Measurements from ENCODE around the gene WDR18. TPM values are rescaled to one million over a fixed set of nuclear protein-coding genes. Genes with fewer than 3 reads are reported as not detected.

WDR18 gene
- total and polyA plus RNA-seq, 4 experiments from 2014 or later: 44.3 to 79.7 (median 57.1) TPM

DNA sequence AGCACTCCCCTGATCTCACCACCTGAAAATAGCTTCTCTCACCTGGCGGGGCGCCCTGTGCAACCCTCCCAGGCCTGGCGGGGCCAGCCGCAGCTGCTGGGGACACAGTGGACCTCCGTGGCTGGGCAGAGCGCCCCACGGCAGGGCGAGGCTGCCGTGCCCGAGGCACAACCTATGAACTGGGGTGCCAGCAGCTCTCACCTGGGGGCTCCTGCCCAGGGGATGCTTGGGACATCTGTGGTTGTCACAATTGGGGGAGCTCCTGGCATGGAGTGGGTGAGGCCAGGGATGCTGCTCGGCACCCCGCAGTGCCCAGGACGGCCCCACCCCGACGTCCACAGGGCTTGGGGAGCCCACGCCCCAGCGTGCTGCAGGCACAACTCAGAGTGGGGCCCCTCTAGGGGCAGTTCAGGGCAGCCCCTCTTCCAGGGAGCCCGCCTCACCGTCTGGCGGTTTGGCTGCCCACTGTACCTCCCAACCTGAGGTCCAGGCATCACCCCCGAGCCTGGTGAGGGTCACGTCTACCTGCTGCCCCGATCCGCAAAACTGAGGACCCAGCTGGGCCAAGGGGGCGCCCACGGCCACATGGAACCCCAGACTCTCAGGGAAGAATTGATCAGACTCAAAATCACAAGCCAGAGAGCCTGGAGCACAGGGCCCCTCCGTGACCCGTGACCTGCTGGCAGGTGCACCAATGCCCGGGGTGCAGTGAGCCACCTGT, 31.1 kb downstream of the WDR18 start:
- H3K27me3 ChIP-seq (ENCODE audit: insufficient read depth, low read length): no peaks in the 10 kb centered on the region
- H3K36me3 ChIP-seq (ENCODE audit: insufficient read depth, low read length): peaks cover 21% of the 10 kb centered on the region
- POLR2A ChIA-PET (ENCODE audit: partially characterized antibody): interaction anchor here (1.1 to 21.2 kb wide), 5 partner anchors 10 to 60 kb away, joined by 3 to 1029 read pairs (median 5); partner anchors contain the start of genes ARHGAP45 and CNN2
- DNase-seq: no peak
- no peaks in the 10 kb centered on the region for H3K9me3 ChIP-seq (ENCODE audit: control insufficient read depth in 1 of 2, low read length in 2 of 2)
- peaks cover 0 to 1% (median 0%) of the 10 kb centered on the region in 8 donors for H3K9me3 Mint-ChIP-seq
- CTCF ChIA-PET (ENCODE audit: partially characterized antibody): interaction anchor here (1.1 to 1.9 kb wide), 2 partner anchors 11 to 18 kb away, joined by 3 to 6 read pairs; partner anchors contain the start of gene CNN2
- peaks cover 14 to 47% (median 28%) of the 10 kb centered on the region in 4 donors for H3K4me1 Mint-ChIP-seq
- H3K27ac ChIP-seq (ENCODE audit: low read depth, low read length): no peak overlapping the region
- H3K4me3 ChIP-seq (ENCODE audit: low read length in 2 of 2): no peak overlapping the region
- peak overlapping the region in 1 of 7 donors; percentile 83 for H3K27ac Mint-ChIP-seq
- no peaks in the 10 kb centered on the region for H3K27me3 Mint-ChIP-seq
- intact Hi-C loops (cut with micrococcal nuclease): no loop called here
- no peak overlapping the region for H3K4me3 Mint-ChIP-seq
- peaks cover 49% of the 10 kb centered on the region for H3K4me1 ChIP-seq (ENCODE audit: insufficient read depth, low read length)
- peaks cover 0 to 8% of the 10 kb centered on the region in 2 donors for H3K36me3 Mint-ChIP-seq

GRCh38 chr19:1015782-1016646, 31.9 kb downstream of the WDR18 start:
- H3K27ac Mint-ChIP-seq: peak overlapping the region in 1 of 7 donors; percentile 25
- H3K9me3 Mint-ChIP-seq: peaks cover 0 to 1% (median 0%) of the 10 kb centered on the region in 8 donors
- H3K36me3 Mint-ChIP-seq: peaks cover 0 to 12% of the 10 kb centered on the region in 2 donors
- H3K27me3 Mint-ChIP-seq: no peaks in the 10 kb centered on the region
- Histone ChIP-seq H3K4me3 (ENCODE audit: low read length in 2 of 2) (no peak overlapping the region), H3K4me1 (ENCODE audit: insufficient read depth, low read length) (peaks cover 49% of the 10 kb centered on the region), H3K27me3 (ENCODE audit: insufficient read depth, low read length) (no peaks in the 10 kb centered on the region), H3K27ac (ENCODE audit: low read depth, low read length) (no peak overlapping the region), H3K36me3 (ENCODE audit: insufficient read depth, low read length) (peaks cover 21% of the 10 kb centered on the region), H3K9me3 (ENCODE audit: control insufficient read depth in 1 of 2, low read length in 2 of 2) (no peaks in the 10 kb centered on the region)
- H3K4me3 Mint-ChIP-seq: peak overlapping the region in 5 of 8 donors; percentile 27 to 74 (median 42)
- CTCF ChIA-PET (ENCODE audit: partially characterized antibody): interaction anchor here (1.1 kb wide), 1 partner anchor 17 kb away, joined by 3 read pairs; no protein-coding TSS in a partner anchor
- no peak for DNase-seq
- peaks cover 14 to 51% (median 28%) of the 10 kb centered on the region in 4 donors for H3K4me1 Mint-ChIP-seq
- intact Hi-C loops (cut with micrococcal nuclease): no loop called here
- POLR2A ChIA-PET (ENCODE audit: partially characterized antibody): interaction anchor here (0.7 to 21.2 kb wide), 6 partner anchors 11 to 253 kb away, joined by 3 to 1029 read pairs (median 4); partner anchors contain the start of genes ARHGAP45, CIRBP and CNN2

DNA sequence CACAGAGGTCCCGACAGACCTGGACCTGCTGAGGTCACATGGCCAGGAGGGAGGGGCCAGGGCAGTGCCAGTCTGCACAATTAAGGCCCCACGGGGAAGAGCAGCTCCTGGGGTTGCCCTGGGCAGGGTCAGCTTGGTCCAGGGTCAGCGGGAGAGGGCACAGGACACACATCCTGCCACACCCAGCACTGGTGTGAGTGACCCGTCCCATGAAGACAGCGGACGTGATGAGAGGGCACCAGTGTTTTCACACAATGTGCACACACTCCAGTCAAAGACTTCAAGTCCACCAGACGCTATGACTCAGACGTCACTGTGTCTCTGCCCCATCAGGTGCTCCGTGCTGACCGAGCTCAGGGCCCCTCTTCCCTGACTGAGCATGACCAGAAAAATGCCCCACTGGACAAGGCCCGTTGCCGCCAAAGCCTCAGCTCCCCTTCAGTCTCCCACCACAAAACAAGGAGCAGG, 32.5 kb downstream of the WDR18 start:
- no peaks in the 10 kb centered on the region for H3K27me3 ChIP-seq (ENCODE audit: insufficient read depth, low read length)
- Mint-ChIP-seq H3K36me3 (peaks cover 0 to 18% of the 10 kb centered on the region in 2 donors), H3K4me3 (peak overlapping the region in 7 of 8 donors; percentile 27 to 74 (median 61)), H3K27ac (peak overlapping the region in 6 of 7 donors; percentile 25 to 85 (median 68)), H3K9me3 (peaks cover 0 to 8% (median 0%) of the 10 kb centered on the region in 8 donors), H3K27me3 (peaks cover 0 to 6% of the 10 kb centered on the region in 2 donors), H3K4me1 (peaks cover 18 to 58% (median 34%) of the 10 kb centered on the region in 4 donors)
- H3K27ac ChIP-seq (ENCODE audit: low read depth, low read length): no peak overlapping the region
- no peak overlapping the region for H3K4me3 ChIP-seq (ENCODE audit: low read length in 2 of 2)
- H3K4me1 ChIP-seq (ENCODE audit: insufficient read depth, low read length): peaks cover 55% of the 10 kb centered on the region
- ChIA-PET CTCF (ENCODE audit: partially characterized antibody) (interaction anchor here (1.1 kb wide), 1 partner anchor 16 kb away, joined by 3 read pairs; no protein-coding TSS in a partner anchor), POLR2A (ENCODE audit: partially characterized antibody) (interaction anchor here (0.7 to 21.2 kb wide), 6 partner anchors 10 to 252 kb away, joined by 3 to 1029 read pairs (median 4); partner anchors contain the start of genes ARHGAP45, CIRBP and CNN2)
- H3K9me3 ChIP-seq (ENCODE audit: control insufficient read depth in 1 of 2, low read length in 2 of 2): no peaks in the 10 kb centered on the region
- no peak for DNase-seq
- H3K36me3 ChIP-seq (ENCODE audit: insufficient read depth, low read length): peaks cover 21% of the 10 kb centered on the region
- intact Hi-C loops (cut with micrococcal nuclease): no loop called here

GRCh38 chr19:1017115-1017905, 33.2 kb downstream of the WDR18 start:
- ChIA-PET POLR2A (ENCODE audit: partially characterized antibody) (interaction anchor here (0.7 to 21.2 kb wide), 6 partner anchors 10 to 252 kb away, joined by 3 to 1029 read pairs (median 76); partner anchors contain the start of genes ABCA7, ARHGAP45, CIRBP and CNN2), CTCF (ENCODE audit: partially characterized antibody) (no interaction called here)
- peaks cover 0 to 6% of the 10 kb centered on the region in 2 donors for H3K27me3 Mint-ChIP-seq
- peak overlapping the region; percentile 20 to 74 (median 59) for H3K4me3 Mint-ChIP-seq
- Histone ChIP-seq H3K27ac (ENCODE audit: low read depth, low read length) (peak overlapping the region; percentile 33), H3K4me3 (ENCODE audit: low read length in 2 of 2) (no peak overlapping the region), H3K36me3 (ENCODE audit: insufficient read depth, low read length) (peaks cover 16% of the 10 kb centered on the region), H3K4me1 (ENCODE audit: insufficient read depth, low read length) (peaks cover 60% of the 10 kb centered on the region), H3K9me3 (ENCODE audit: control insufficient read depth in 1 of 2, low read length in 2 of 2) (no peaks in the 10 kb centered on the region), H3K27me3 (ENCODE audit: insufficient read depth, low read length) (no peaks in the 10 kb centered on the region)
- DNase-seq: no peak
- intact Hi-C loops (cut with micrococcal nuclease): no loop called here
- H3K4me1 Mint-ChIP-seq: peaks cover 19 to 60% (median 37%) of the 10 kb centered on the region in 4 donors
- peak overlapping the region in 6 of 7 donors; percentile 42 to 85 (median 71) for H3K27ac Mint-ChIP-seq
- H3K9me3 Mint-ChIP-seq: peaks cover 0 to 9% (median 0%) of the 10 kb centered on the region in 8 donors
- H3K36me3 Mint-ChIP-seq: peaks cover 0 to 18% of the 10 kb centered on the region in 2 donors

DNA sequence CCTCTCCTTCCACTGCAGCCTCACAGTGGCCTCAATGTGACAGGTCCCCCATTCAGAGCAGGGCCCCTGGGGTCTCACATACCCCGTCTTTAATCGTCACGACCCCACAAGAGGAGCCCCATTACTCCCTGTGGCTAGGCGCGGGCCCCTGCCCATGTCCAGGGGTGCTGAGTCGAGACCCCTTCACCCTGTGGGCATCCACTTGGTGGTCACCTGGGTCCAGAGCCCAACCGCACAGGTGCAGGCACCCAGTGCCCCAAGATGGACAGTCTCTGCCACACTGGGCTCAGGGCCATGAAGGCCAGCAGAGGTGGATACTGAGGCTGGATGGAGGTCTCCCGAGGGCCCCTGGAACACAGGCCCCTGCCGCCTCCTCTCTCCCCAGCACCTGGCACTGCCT, 33.8 kb downstream of the WDR18 start:
- peak overlapping the region in 5 of 8 donors; percentile 6 to 92 (median 52) for H3K4me3 Mint-ChIP-seq
- DNase-seq: no peak
- peaks cover 0 to 9% (median 0%) of the 10 kb centered on the region in 8 donors for H3K9me3 Mint-ChIP-seq
- Histone ChIP-seq H3K9me3 (ENCODE audit: control insufficient read depth in 1 of 2, low read length in 2 of 2) (no peaks in the 10 kb centered on the region), H3K27ac (ENCODE audit: low read depth, low read length) (peak overlapping the region; percentile 33), H3K4me1 (ENCODE audit: insufficient read depth, low read length) (peaks cover 60% of the 10 kb centered on the region), H3K4me3 (ENCODE audit: low read length in 2 of 2) (no peak overlapping the region), H3K27me3 (ENCODE audit: insufficient read depth, low read length) (no peaks in the 10 kb centered on the region), H3K36me3 (ENCODE audit: insufficient read depth, low read length) (peaks cover 13% of the 10 kb centered on the region)
- intact Hi-C loops (cut with micrococcal nuclease): no loop called here
- H3K27me3 Mint-ChIP-seq: peaks cover 0 to 6% of the 10 kb centered on the region in 2 donors
- CTCF ChIA-PET (ENCODE audit: partially characterized antibody): no interaction called here
- POLR2A ChIA-PET (ENCODE audit: partially characterized antibody): interaction anchor here (10.8 to 21.2 kb wide), 3 partner anchors 12 to 58 kb away, joined by 146 to 1029 read pairs (median 562); partner anchors contain the start of genes ABCA7, ARHGAP45 and CNN2
- H3K36me3 Mint-ChIP-seq: peaks cover 0 to 18% of the 10 kb centered on the region in 2 donors
- H3K27ac Mint-ChIP-seq: peak overlapping the region in 2 of 7 donors; percentile 42 to 79
- peaks cover 19 to 60% (median 39%) of the 10 kb centered on the region in 4 donors for H3K4me1 Mint-ChIP-seq

DNA sequence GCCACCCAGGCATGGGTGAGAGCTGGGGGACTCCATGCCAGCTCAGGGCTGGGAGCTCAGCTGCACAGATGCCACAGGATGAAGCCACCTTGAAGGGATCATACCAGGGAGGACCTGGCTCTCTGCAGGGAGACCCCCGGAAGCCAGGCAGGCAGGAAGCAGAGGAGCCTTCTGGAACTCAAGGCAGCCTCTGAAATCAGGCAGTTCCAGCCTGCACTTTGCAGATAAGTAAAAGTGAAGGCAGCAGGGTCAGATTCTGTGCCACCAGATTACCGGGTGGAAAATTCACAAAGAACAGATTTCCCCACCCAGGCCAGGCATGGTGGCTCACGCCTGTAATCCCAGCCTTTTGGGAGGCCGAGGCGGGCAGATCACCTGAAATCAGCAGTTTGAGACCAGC, 34.2 kb downstream of the WDR18 start:
- ChIA-PET POLR2A (ENCODE audit: partially characterized antibody) (interaction anchor here (0.7 to 21.2 kb wide), 8 partner anchors 8 to 250 kb away, joined by 3 to 1029 read pairs (median 6); partner anchors contain the start of genes ABCA7, ARHGAP45, CIRBP and CNN2), CTCF (ENCODE audit: partially characterized antibody) (no interaction called here)
- Histone ChIP-seq H3K27me3 (ENCODE audit: insufficient read depth, low read length) (no peaks in the 10 kb centered on the region), H3K36me3 (ENCODE audit: insufficient read depth, low read length) (peaks cover 10% of the 10 kb centered on the region), H3K4me3 (ENCODE audit: low read length in 2 of 2) (no peak overlapping the region), H3K4me1 (ENCODE audit: insufficient read depth, low read length) (peaks cover 60% of the 10 kb centered on the region), H3K9me3 (ENCODE audit: control insufficient read depth in 1 of 2, low read length in 2 of 2) (no peaks in the 10 kb centered on the region), H3K27ac (ENCODE audit: low read depth, low read length) (peak overlapping the region; percentile 33)
- Mint-ChIP-seq H3K27ac (peak overlapping the region in 4 of 7 donors; percentile 42 to 100 (median 76)), H3K36me3 (peaks cover 0 to 18% of the 10 kb centered on the region in 2 donors), H3K9me3 (peaks cover 0 to 9% (median 0%) of the 10 kb centered on the region in 8 donors), H3K4me1 (peaks cover 19 to 60% (median 39%) of the 10 kb centered on the region in 4 donors), H3K27me3 (peaks cover 0 to 6% of the 10 kb centered on the region in 2 donors), H3K4me3 (peak overlapping the region; percentile 65 to 92 (median 86))
- no peak for DNase-seq
- intact Hi-C loops (cut with micrococcal nuclease): no loop called here

Data from CD4-positive, alpha-beta memory T cell (primary cell).